MM.1S (cell line): ENCODE results near the gene SLC37A2.
"Not testable (repeated sequence)": the region's sequence is repeated elsewhere in the genome, so short reads cannot be mapped to it uniquely, and the experiment has no call there.

Experiments
- DNase-seq: peaks from one replicate; pipeline ENCODE4 v3.0.0-alpha.2; 2015
- H2AFZ ChIP-seq: fragments of 300-600 bp; sonication (generic); 2 replicates; pipeline ENCODE4 v1.6.0; 2016; ENCODE audit warnings: antibody characterized with exemption, low read length
- H3F3A ChIP-seq: fragments of 300-600 bp; sonication (generic); 2 replicates; pipeline ENCODE4 v1.6.1; 2016; ENCODE audit warnings: mild to moderate bottlenecking, antibody characterized with exemption, low read length, moderate library complexity, mixed read lengths; ENCODE audit not compliant: insufficient read depth
- H3K27ac ChIP-seq: fragments of 300-600 bp; sonication (generic); 2 replicates; pipeline ENCODE4 v1.5.1; 2016; ENCODE audit warnings: mild to moderate bottlenecking, low read length
- H3K27me3 ChIP-seq: fragments of 300-600 bp; sonication (generic); replicated peaks from 2 replicates; pipeline ENCODE4 v1.6.0; 2016; ENCODE audit warnings: low read length; ENCODE audit not compliant: insufficient read depth
- H3K36me3 ChIP-seq: fragments of 300-600 bp; sonication (generic); replicated peaks from 2 replicates; pipeline ENCODE4 v1.6.1; 2016; ENCODE audit warnings: mild to moderate bottlenecking, low read length, mixed read lengths; ENCODE audit not compliant: insufficient read depth
- H3K4me1 ChIP-seq: fragments of 300-600 bp; sonication (generic); 2 replicates; pipeline ENCODE4 v1.6.1; 2016; ENCODE audit warnings: low read length, mixed read lengths
- H3K4me2 ChIP-seq: fragments of 300-600 bp; sonication (generic); 2 replicates; pipeline ENCODE4 v1.6.0; 2016; ENCODE audit warnings: low read depth, low read length
- H3K4me3 ChIP-seq: fragments of 300-600 bp; sonication (generic); 2 replicates; pipeline ENCODE4 v1.5.1; 2016; ENCODE audit warnings: low read length, mixed read lengths
- H3K79me2 ChIP-seq: fragments of 300-600 bp; sonication (generic); 2 replicates; pipeline ENCODE4 v1.6.1; 2016; ENCODE audit warnings: mixed run types, low read length, mixed read lengths
- H3K9ac ChIP-seq: fragments of 300-600 bp; sonication (generic); 2 replicates; pipeline ENCODE4 v1.6.1; 2016; ENCODE audit warnings: low read length, mixed read lengths
- H3K9me2 ChIP-seq: fragments of 300-600 bp; sonication (generic); replicated peaks from 2 replicates; pipeline ENCODE4 v1.6.1; 2016; ENCODE audit warnings: mild to moderate bottlenecking, low read length, mixed read lengths; ENCODE audit not compliant: insufficient read depth
- H3K9me3 ChIP-seq: fragments of 300-600 bp; sonication (generic); replicated peaks from 2 replicates; pipeline ENCODE4 v1.6.1; 2016; ENCODE audit warnings: mild to moderate bottlenecking, low read length, mixed read lengths; ENCODE audit not compliant: insufficient read depth
- H4K20me1 ChIP-seq: fragments of 300-600 bp; sonication (generic); 2 replicates; pipeline ENCODE4 v1.6.1; 2016; ENCODE audit warnings: mild to moderate bottlenecking, low read length, moderate library complexity, mixed read lengths; ENCODE audit not compliant: insufficient read depth
- EZH2 ChIP-seq: fragments of 300-600 bp; sonication (generic); optimal IDR thresholded peaks from 2 replicates; pipeline ENCODE3; 2017; ENCODE audit warnings: low read depth, mild to moderate bottlenecking, antibody characterized with exemption, low read length, mixed read lengths
- EZH2phosphoT487 ChIP-seq: fragments of 300-600 bp; sonication (generic); IDR thresholded peaks from 2 replicates; pipeline ENCODE4 v1.6.1; 2018; ENCODE audit warnings: antibody characterized with exemption, low read length
- TF ChIP-seq, protein P1 (sequence below): fragments of 300-600 bp; sonication (generic); IDR thresholded peaks from 2 replicates; pipeline ENCODE4 v1.5.1; 2016; ENCODE audit warnings: antibody characterized with exemption, low read length, mixed read lengths

SLC37A2 gene

GRCh38 chr11:125022551-125022950, 40.6 kb upstream of the SLC37A2 start:
- H3K27me3 ChIP-seq, result no peaks in the 10 kb centered on the region
- H2AFZ ChIP-seq, result no peak overlapping the region
- no peak overlapping the region for H3K4me3 ChIP-seq
- H3K4me2 ChIP-seq, result no peak overlapping the region
- no peaks in the 10 kb centered on the region for H3K79me2 ChIP-seq
- H3K4me1 ChIP-seq, result peaks cover 5% of the 10 kb centered on the region
- no peaks in the 10 kb centered on the region for H4K20me1 ChIP-seq
- no peak for DNase-seq
- no peak for TF ChIP-seq EZH2
- TF ChIP-seq, protein P1, sequence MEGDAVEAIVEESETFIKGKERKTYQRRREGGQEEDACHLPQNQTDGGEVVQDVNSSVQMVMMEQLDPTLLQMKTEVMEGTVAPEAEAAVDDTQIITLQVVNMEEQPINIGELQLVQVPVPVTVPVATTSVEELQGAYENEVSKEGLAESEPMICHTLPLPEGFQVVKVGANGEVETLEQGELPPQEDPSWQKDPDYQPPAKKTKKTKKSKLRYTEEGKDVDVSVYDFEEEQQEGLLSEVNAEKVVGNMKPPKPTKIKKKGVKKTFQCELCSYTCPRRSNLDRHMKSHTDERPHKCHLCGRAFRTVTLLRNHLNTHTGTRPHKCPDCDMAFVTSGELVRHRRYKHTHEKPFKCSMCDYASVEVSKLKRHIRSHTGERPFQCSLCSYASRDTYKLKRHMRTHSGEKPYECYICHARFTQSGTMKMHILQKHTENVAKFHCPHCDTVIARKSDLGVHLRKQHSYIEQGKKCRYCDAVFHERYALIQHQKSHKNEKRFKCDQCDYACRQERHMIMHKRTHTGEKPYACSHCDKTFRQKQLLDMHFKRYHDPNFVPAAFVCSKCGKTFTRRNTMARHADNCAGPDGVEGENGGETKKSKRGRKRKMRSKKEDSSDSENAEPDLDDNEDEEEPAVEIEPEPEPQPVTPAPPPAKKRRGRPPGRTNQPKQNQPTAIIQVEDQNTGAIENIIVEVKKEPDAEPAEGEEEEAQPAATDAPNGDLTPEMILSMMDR, result no peak
- no peak for TF ChIP-seq EZH2phosphoT487
- no peaks in the 10 kb centered on the region for H3K9me2 ChIP-seq
- no peak overlapping the region for H3K9ac ChIP-seq
- H3K36me3 ChIP-seq, result no peaks in the 10 kb centered on the region
- peaks cover 9% of the 10 kb centered on the region; the same call in 1 of the 2 replicates for H3F3A ChIP-seq
- no peak overlapping the region for H3K27ac ChIP-seq
- no peaks in the 10 kb centered on the region for H3K9me3 ChIP-seq

- Histone ChIP-seq H2AFZ (no peak overlapping the region), H3K27me3 (no peaks in the 10 kb centered on the region), H3K4me1 (peaks cover 5% of the 10 kb centered on the region), H3K27ac (no peak overlapping the region), H3K9ac (no peak overlapping the region), H3K9me3 (no peaks in the 10 kb centered on the region), H3K9me2 (no peaks in the 10 kb centered on the region), H3K4me2 (peak overlapping the region; percentile 4; the same call in 1 of the 2 replicates), H3K79me2 (no peaks in the 10 kb centered on the region), H3F3A (peaks cover 9% of the 10 kb centered on the region; the same call in 1 of the 2 replicates), H4K20me1 (no peaks in the 10 kb centered on the region), H3K36me3 (no peaks in the 10 kb centered on the region), H3K4me3 (no peak overlapping the region)
- peak; percentile 94 for DNase-seq
- TF ChIP-seq EZH2, result no peak
These were observed 37.1 kb upstream of the SLC37A2 start for GRCh38 chr11:125025968-125026367.

DNA sequence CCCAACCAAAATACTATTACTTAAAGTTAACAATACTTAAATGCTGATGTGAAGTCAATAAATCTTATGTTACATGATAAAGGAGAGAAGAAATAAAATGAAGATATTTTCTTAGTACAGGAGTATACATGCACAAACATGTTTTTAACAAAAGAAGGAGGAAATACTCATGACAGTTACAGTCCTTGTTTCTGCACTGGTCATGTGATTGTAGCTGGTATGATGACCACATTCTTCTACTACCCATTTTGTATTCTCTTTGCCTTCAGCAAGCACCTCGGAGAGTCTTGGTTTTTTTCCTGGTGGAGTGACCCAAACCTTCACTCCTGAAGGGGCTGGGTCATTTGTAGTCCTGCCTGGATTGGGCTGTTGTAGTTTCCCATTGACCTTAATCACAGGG, 33.7 kb upstream of the SLC37A2 start:
- not testable (repeated sequence) for H3K36me3 ChIP-seq, H3K79me2 ChIP-seq, H3K9me2 ChIP-seq, DNase-seq, H3K4me2 ChIP-seq, H3K9ac ChIP-seq, H3F3A ChIP-seq, H3K27me3 ChIP-seq, H3K4me1 ChIP-seq, H3K4me3 ChIP-seq, H3K9me3 ChIP-seq, H2AFZ ChIP-seq, H4K20me1 ChIP-seq, H3K27ac ChIP-seq

GRCh38 chr11:125036933-125037332, 26.2 kb upstream of the SLC37A2 start:
- TF ChIP-seq EZH2, result no peak
- TF ChIP-seq EZH2phosphoT487, result no peak
- TF ChIP-seq, protein P1, result no peak
- Histone ChIP-seq H3K36me3 (no peaks in the 10 kb centered on the region; the same call in 1 of the 2 replicates), H2AFZ (peak overlapping the region; percentile 7; the same call in 1 of the 2 replicates), H3K4me3 (0 out of 2 replicates have a peak overlapping the region, but pooled peaks have one; percentile 1), H3K27ac (peak overlapping the region; percentile 46; the same call in 1 of the 2 replicates), H4K20me1 (no peaks in the 10 kb centered on the region), H3K9me2 (no peaks in the 10 kb centered on the region), H3K79me2 (no peaks in the 10 kb centered on the region), H3K9me3 (no peaks in the 10 kb centered on the region), H3K4me1 (peaks cover 10% of the 10 kb centered on the region), H3K4me2 (peak overlapping the region; percentile 33; the same call in 1 of the 2 replicates), H3F3A (peaks cover 7% of the 10 kb centered on the region; the same call in 1 of the 2 replicates), H3K9ac (no peak overlapping the region), H3K27me3 (no peaks in the 10 kb centered on the region)
- peak; percentile 65 for DNase-seq
